GM23248 (cell line): ENCODE results near the gene CCDC17.

Experiments used
- EZH2 ChIP-seq: fragments of 200-600 bp; sonication (generic); IDR thresholded peaks from 2 replicates; pipeline ENCODE4 v1.6.1; 2018; ENCODE audit warnings: antibody characterized with exemption, mild to moderate bottlenecking; ENCODE audit not compliant: insufficient read depth, poor library complexity, severe bottlenecking
- EZH2phosphoT487 ChIP-seq: fragments of 200-600 bp; sonication (generic); IDR thresholded peaks from 2 replicates; pipeline ENCODE4 v1.6.1; 2018; ENCODE audit warnings: antibody characterized with exemption, moderate library complexity, mild to moderate bottlenecking, low read depth; ENCODE audit not compliant: insufficient read depth

DNA sequence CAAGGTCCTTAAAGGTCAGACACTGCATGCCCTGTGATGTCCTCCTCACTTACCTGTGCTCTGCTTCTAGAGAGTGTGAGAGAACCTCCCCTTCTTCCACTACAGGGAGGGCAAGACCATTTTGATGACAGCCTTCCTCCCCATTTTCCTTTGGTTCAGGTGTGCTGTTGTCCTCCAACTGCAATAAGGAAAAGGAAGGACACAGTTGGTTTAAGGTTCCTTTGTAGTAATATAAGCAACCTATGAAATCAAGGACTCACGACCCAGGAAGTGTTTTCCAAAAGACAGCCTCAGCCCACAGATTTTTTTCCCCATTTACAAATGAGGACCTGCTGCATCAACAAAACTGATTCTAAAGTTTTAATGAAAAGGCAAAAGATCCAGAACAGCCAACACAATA, 6.6 kb upstream of the CCDC17 start:
- TF ChIP-seq EZH2phosphoT487 (no peak), EZH2 (no peak)
